Measurements from ENCODE around the gene LMNTD1.
"Not testable (repeated sequence)": the region's sequence is repeated elsewhere in the genome, so short reads cannot be mapped to it uniquely, and the experiment has no call there.

Gene LMNTD1

GRCh38 chr12:25553098-25553497 lies at the start of gene LMNTD1:
LMNTD1 (minus strand) TSS chr12:25553283; CDS start chr12:25552959, 324 bp downstream.
- DNase-seq (ENCODE audit: low read depth) = peak; percentile 85

GRCh38 chr12:25598956-25599355 lies 45.9 kb upstream of the LMNTD1 start:
- DNase-seq (ENCODE audit: low read depth) = no peak

- DNase-seq (ENCODE audit: low read depth) = not testable (repeated sequence)
These were observed 42.4 kb upstream of the LMNTD1 start for GRCh38 chr12:25595496-25595895.

GRCh38 chr12:25594376-25594775 lies 41.3 kb upstream of the LMNTD1 start:
- DNase-seq (ENCODE audit: low read depth) = no peak

GRCh38 chr12:25592725-25593495 lies 39.8 kb upstream of the LMNTD1 start:
- DNase-seq (ENCODE audit: low read depth) = no peak

- peak; percentile 21 for DNase-seq (ENCODE audit: low read depth)
These were observed 38.1 kb upstream of the LMNTD1 start for GRCh38 chr12:25591144-25591543.

- DNase-seq (ENCODE audit: low read depth) = no peak
These were observed 37.1 kb upstream of the LMNTD1 start for GRCh38 chr12:25590011-25590721.

- DNase-seq (ENCODE audit: low read depth) = no peak
These were observed 34.3 kb upstream of the LMNTD1 start for GRCh38 chr12:25587346-25587745.

GRCh38 chr12:25585662-25586061 lies 32.6 kb upstream of the LMNTD1 start:
- DNase-seq (ENCODE audit: low read depth) = peak; percentile 35

- peak; percentile 92 for DNase-seq (ENCODE audit: low read depth)
These were observed 32.0 kb upstream of the LMNTD1 start for GRCh38 chr12:25585021-25585523.

GRCh38 chr12:25584596-25584995 lies 31.5 kb upstream of the LMNTD1 start:
- no peak for DNase-seq (ENCODE audit: low read depth)

- peak; percentile 67 for DNase-seq (ENCODE audit: low read depth)
These were observed 30.5 kb upstream of the LMNTD1 start for GRCh38 chr12:25583545-25583944.

GRCh38 chr12:25581067-25581466 lies 28.0 kb upstream of the LMNTD1 start:
- no peak for DNase-seq (ENCODE audit: low read depth)

- no peak for DNase-seq (ENCODE audit: low read depth)
These were observed 25.5 kb upstream of the LMNTD1 start for GRCh38 chr12:25578411-25579143.

- no peak for DNase-seq (ENCODE audit: low read depth)
These were observed 21.7 kb upstream of the LMNTD1 start for GRCh38 chr12:25574761-25575160.

- no peak for DNase-seq (ENCODE audit: low read depth)
These were observed 20.3 kb upstream of the LMNTD1 start for GRCh38 chr12:25573346-25573745.

- DNase-seq (ENCODE audit: low read depth) = no peak
These were observed 17.3 kb upstream of the LMNTD1 start for GRCh38 chr12:25570418-25570817.

GRCh38 chr12:25566202-25566949 lies 13.3 kb upstream of the LMNTD1 start:
- DNase-seq (ENCODE audit: low read depth) = no peak

- DNase-seq (ENCODE audit: low read depth) = peak; percentile 52
These were observed 5.5 kb upstream of the LMNTD1 start for GRCh38 chr12:25558586-25558985.

- DNase-seq (ENCODE audit: low read depth) = peak; percentile 58
These were observed 4.8 kb upstream of the LMNTD1 start for GRCh38 chr12:25557830-25558436.

- DNase-seq (ENCODE audit: low read depth) = no peak
These were observed 3.1 kb upstream of the LMNTD1 start for GRCh38 chr12:25556153-25556552.
